Central memory CD4-positive, alpha-beta T cell (primary cell): ENCODE measurements around the gene CELSR1.
A peak's percentile ranks its signal among the peaks of the same experiment; 100 is the strongest.
"Not testable (repeated sequence)": the region's sequence is repeated elsewhere in the genome, so short reads cannot be mapped to it uniquely, and the experiment has no call there.

ENCODE experiments used
- DNase-seq: peaks from one replicate; pipeline ENCODE4 v3.0.0; 2022

CELSR1 gene

GRCh38 chr22:46415776-46416519 lies 121.5 kb downstream of the CELSR1 start:
- DNase-seq: no peak

GRCh38 chr22:46414704-46415103 lies 122.7 kb downstream of the CELSR1 start:
- DNase-seq: no peak

DNA sequence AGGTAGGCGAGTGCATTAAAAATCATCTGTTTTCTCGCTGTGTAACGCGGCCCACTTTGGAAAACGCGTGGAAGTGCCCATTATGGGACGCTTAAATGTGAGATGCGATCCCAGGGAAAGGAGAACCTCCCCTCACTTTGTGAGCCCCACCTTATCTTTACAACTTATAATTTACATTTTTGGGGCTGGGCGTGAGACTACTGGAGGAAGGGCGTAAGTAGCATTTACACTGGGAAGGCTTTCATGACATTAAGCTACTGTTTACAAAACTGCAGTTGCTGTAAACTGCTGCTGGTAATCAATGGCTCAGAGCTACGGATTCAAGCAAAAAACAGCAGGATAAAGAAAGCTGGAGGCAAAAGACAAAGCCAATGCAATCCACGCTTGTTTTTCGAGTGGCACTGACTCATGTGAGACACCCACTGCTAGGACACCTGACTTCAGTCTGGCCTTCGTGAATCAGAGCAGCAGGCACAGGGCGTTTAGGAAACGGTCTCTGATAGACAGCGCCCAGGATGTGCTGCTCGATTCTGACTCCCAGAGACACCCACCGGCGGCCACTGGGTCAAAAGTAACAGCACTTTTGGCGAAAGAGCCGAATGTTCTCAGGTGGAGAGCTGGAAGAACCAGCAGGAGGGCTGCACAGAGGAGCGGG lies 123.6 kb downstream of the CELSR1 start:
- DNase-seq: no peak

- no peak for DNase-seq
These were observed 126.1 kb downstream of the CELSR1 start for GRCh38 chr22:46411347-46411746.

- no peak for DNase-seq
These were observed 127.1 kb downstream of the CELSR1 start for GRCh38 chr22:46410291-46410808.

DNA sequence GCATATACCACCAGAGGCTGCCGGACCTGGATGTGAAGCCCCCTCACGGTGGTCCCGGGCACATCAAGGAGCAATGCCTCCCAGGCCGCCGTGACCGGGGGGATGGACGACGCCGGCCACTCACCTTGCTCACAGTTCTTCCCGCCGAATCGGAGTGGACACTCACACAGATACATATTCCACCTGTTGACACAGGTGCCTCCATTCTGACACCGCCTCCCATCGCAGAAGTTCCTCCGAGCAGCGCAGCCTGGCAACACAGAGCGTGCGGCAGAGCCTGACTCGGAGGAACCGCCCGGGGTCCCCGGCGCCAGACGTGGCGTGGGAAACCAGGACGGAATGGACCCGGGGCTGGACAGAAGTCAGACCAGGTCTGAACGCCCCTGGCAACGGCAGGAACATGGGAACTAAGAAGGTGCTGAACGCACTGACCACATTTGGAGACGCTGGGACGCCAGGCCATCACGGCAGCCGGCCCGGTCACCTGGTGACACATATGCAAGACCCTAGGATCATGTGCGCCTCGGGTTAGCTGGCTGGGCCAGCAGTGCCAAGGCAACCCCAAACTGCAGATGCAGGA lies 127.7 kb downstream of the CELSR1 start:
- no peak for DNase-seq

GRCh38 chr22:46408568-46409506 lies 128.6 kb downstream of the CELSR1 start:
- no peak for DNase-seq

DNA sequence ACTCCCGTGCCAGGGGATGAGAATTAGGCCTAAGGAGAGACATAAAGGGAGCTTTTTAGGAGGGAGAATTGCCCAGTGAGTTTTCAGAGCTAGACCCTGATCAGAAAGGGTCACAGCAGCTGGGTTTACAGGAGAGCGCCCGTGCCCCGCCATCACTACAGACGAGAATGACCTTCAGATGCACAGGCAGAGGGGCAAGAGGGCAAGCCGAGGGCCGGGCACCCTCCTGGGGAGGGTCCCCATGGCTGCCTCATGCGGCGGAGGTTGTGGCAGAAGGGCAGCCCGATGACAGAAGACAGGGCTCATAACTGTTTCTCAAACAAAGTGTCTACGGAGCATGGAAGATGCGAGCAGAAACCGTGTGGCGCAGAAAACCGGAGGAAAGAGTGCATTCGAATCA lies 129.7 kb downstream of the CELSR1 start:
- DNase-seq: no peak

- DNase-seq: no peak
These were observed 130.6 kb downstream of the CELSR1 start for GRCh38 chr22:46406791-46407190.

DNA sequence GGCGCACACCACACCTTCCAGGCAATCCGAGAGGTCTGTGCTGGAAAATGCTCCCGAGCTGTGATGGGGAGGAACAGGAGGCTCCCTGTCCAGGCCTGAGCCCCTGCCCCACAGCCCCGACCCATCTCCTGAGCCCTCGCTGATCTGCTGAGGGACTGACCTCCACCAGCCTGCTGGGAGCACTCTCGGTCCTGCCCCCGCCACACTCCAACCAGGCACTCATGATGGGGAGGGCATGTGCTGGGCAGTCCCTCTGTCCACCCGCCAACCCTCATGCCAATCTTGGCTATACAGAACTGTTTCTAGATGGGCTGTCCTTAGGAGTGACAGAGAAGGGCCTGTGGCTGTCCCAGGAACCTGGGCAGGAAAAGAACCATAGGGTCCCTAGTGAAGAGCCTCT lies 131.1 kb downstream of the CELSR1 start:
- DNase-seq: no peak

DNA sequence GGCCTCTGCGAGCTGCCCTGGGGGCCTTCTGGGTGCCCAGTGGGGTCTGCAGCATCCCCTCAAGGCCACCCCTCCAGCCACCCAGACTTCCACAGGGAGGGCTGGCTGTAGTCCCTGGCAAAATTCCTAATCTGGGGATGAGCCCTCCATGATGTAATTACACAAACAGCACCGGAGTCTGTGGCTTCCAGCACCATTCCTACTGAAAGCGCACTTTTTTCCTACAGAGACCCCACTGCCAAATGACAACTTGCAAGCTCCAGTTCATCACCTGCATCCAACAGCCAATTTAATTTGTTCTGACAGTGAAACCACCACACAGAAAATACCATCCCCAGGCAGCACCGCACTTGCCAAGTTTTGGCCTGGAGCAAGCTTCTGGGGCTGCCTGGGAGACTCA lies 131.5 kb downstream of the CELSR1 start:
- no peak for DNase-seq

GRCh38 chr22:46403880-46404279 lies 133.5 kb downstream of the CELSR1 start:
- not testable (repeated sequence) for DNase-seq

- DNase-seq: no peak
These were observed 134.9 kb downstream of the CELSR1 start for GRCh38 chr22:46402505-46402904.

DNA sequence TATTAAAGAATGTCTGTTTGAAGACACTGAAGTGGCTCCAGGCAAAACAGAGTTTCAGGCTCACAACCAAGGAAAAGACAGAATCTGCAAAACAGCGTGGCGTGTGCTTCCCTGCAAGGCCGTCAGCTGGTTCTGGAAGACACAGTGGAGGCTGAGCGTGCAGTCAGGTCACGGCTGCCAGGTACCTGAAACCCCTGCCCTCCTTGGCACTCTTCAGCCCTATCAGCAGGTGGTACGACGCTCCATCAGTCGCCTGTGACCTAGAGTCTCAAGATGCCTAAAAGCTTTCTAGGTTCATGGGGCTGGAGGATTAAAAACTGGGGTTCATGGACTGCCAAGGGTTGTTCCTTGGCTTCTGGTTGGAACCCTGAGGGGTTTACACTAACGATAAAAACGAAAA lies 136.1 kb downstream of the CELSR1 start:
- DNase-seq: no peak

- DNase-seq: no peak
These were observed 138.0 kb downstream of the CELSR1 start for GRCh38 chr22:46399251-46400024.

- DNase-seq: no peak
These were observed 139.5 kb downstream of the CELSR1 start for GRCh38 chr22:46397951-46398350.

DNA sequence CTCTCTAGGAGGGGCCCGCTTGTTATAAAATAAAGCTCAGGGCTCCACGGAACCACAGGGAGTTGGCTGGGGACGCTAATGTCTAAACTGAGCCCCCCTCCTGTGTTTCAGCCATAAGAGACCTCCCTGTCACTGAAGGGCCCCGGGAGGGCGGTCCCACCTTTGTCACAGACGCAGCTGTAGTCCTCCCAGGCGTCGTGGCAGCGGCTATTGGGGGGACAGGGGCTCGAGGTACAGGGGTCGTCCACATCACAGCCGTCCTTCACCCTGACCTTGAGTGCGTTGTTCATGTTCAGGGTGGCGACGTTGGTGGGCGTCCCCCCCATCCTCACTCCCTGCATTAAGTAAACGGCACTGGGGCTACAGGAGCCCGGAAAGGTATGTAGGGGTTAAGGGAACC lies 139.9 kb downstream of the CELSR1 start:
- no peak for DNase-seq

DNA sequence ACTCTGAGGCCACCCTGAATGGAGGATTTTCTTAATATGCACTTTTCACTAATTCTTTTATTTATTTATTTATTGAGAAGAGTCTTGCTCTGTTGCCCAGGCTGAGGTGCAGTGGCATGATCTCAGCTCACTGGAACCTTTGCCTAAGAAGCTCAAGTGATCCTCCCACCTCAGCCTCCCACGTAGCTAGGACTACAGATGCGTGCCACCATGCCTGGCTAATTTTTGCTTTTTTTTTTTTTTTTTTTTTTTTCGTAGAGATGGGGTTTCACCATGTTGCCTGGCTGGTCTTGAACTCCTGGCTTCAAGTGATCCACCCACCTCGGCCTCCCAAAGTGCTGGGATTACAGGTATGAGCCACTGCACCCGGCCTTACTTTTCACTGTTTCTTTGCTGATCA lies 140.4 kb downstream of the CELSR1 start:
- not testable (repeated sequence) for DNase-seq

DNA sequence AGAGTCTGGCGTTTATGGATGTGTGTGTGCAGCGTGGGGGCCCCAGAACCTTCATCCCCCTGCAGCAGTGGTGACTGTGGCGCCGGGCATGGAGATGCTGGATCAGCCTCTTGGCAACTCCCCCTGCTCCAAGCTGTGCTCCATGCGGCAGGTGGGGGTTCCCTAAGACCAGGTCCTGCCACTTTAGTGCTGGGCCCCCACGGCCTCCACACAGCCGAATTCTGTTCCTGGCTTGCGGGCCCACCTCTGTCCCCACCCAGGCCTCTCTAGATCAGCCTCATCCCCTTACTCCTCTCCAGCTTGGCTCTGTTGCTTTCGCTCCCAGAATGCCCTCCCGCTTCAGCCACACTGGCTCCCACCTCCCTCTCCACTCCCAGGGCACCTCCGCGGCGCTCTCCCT lies 142.3 kb downstream of the CELSR1 start:
- no peak for DNase-seq

- no peak for DNase-seq
These were observed 142.8 kb downstream of the CELSR1 start for GRCh38 chr22:46394622-46395021.

DNA sequence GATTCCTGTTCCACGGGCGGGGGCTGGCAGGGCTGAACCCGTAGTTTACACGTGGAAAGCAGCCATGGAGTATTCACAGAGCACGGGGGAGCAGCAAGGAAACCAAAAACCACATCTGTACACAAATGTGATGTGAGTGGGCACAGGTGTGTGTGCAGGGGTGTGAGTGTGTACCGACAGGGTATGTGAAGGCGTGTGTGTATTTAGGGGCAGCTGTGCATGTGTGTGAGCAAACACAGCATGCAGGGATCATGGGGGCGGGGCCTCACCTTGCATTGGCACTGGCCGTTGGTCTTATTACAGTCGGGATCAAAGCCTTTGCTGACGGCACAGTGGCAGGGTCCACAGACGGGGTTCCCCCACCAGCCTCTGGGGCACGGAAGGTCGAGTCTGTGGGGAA lies 143.5 kb downstream of the CELSR1 start:
- peak; percentile 4 for DNase-seq
